ENCODE results near the gene WDR93.

The WDR93 gene

DNA sequence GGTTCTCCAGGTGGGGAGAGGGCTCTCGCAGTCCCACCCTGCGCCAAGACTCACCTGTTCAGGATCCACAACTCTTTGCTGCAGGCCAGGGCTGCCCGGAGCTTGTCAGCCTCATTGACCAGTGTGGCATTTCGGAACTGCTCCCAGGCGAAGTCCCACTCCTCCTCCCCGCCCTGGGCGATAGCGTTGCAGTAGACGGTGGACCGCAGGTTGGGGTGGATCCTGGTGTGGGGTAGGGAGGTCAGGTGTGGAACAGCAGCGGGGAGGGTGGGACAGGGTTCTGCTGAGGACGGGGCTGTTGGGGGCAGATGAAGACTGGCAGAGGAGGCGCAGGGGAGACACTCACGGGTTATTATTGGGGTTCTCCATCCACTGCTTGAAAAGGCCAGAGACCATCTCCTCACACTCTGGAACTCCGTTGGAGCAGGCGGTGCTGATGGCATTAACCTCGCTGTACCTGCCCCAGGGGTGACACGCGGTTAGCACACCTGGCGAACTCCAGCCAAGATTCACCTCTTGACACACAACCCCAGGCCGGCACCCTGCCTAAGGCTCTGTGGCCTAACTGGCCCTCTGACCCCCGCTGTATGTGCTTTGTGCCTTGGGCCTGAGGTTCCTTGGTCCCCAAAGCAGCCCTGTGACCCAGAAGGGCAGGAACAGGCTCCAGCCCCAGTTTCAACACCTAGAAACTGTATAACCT is 101.6 kb downstream of the WDR93 start:
- no peak overlapping the region for H3K4me3 ChIP-seq (ENCODE audit: low read depth, low read length)

More for the DNA sequence above, 101.6 kb downstream of the WDR93 start:
- TF ChIP-seq, protein P1, sequence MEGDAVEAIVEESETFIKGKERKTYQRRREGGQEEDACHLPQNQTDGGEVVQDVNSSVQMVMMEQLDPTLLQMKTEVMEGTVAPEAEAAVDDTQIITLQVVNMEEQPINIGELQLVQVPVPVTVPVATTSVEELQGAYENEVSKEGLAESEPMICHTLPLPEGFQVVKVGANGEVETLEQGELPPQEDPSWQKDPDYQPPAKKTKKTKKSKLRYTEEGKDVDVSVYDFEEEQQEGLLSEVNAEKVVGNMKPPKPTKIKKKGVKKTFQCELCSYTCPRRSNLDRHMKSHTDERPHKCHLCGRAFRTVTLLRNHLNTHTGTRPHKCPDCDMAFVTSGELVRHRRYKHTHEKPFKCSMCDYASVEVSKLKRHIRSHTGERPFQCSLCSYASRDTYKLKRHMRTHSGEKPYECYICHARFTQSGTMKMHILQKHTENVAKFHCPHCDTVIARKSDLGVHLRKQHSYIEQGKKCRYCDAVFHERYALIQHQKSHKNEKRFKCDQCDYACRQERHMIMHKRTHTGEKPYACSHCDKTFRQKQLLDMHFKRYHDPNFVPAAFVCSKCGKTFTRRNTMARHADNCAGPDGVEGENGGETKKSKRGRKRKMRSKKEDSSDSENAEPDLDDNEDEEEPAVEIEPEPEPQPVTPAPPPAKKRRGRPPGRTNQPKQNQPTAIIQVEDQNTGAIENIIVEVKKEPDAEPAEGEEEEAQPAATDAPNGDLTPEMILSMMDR (IDR thresholded peaks at IDR 0.05; ENCODE audit: low read depth, low read length), result no peak
